Panc1 (cell line): ENCODE results near the gene TRIL. TPM values are rescaled to one million over a fixed set of nuclear protein-coding genes. Genes with fewer than 3 reads are reported as not detected.
A peak's percentile ranks its signal among the peaks of the same experiment; 100 is the strongest.

Source experiments
- ATAC-seq: fragments of 200-7000 bp; cut with Tn5 transposase; 2 replicates; pipeline ENCODE4 v1.9.1; 2020; ENCODE audit warnings: mild to moderate bottlenecking, moderate library complexity
- BruUV-seq: library from RNA; stranded (reverse); fragments of 400-500 nt; replicated peaks from 2 replicates; lab custom pipeline; 2021; lab: Mats Ljungman, UMichigan
- CTCF ChIA-PET: fragments of 300-600 bp; sonication (Branson Sonifier 250); formaldehyde crosslinking; loops from one replicate; lab custom pipeline; 2022; ENCODE audit warnings: antibody characterized with exemption; lab: Charles Lee
- POLR2A ChIA-PET: fragments of 300-600 bp; sonication (Branson Sonifier 250); formaldehyde crosslinking; loops from one replicate; lab custom pipeline; 2022; ENCODE audit warnings: antibody characterized with exemption; lab: Charles Lee
- DNase-seq: peaks from one replicate; pipeline ENCODE4 v3.0.0-alpha.2; 2010; ENCODE audit warnings: low read depth, low spot score
- H3K27ac ChIP-seq: 2 replicates; pipeline ENCODE4 v1.5.1; 2011; ENCODE audit warnings: mild to moderate bottlenecking, low read length, inconsistent platforms
- H3K27me3 ChIP-seq: fragments of 200-500 bp; sonication (Bioruptor generic); 2 replicates; pipeline ENCODE4 v1.6.0; 2014; ENCODE audit warnings: low read length, inconsistent platforms; ENCODE audit not compliant: control insufficient read depth, insufficient read depth
- H3K36me3 ChIP-seq: fragments of 200-500 bp; sonication (Bioruptor generic); 2 replicates; pipeline ENCODE4 v1.5.1; 2014; ENCODE audit warnings: inconsistent platforms, mild to moderate bottlenecking, low read length, moderate library complexity; ENCODE audit not compliant: control insufficient read depth, insufficient read depth
- H3K4me1 ChIP-seq: 2 replicates; pipeline ENCODE4 v1.5.1; 2011; ENCODE audit warnings: inconsistent platforms, mild to moderate bottlenecking, low read length, moderate library complexity; ENCODE audit not compliant: control insufficient read depth, insufficient read depth
- H3K4me3 ChIP-seq, 2 experiments: 2 replicates each; pipeline ENCODE4 v1.5.1; 2011 to 2012; ENCODE audit warnings: low read depth in 2 of 2, low read length in 2 of 2, mild to moderate bottlenecking in 2 of 2, inconsistent platforms in 1 of 2, moderate library complexity in 1 of 2
- H3K9me3 ChIP-seq: fragments of 200-500 bp; sonication (Bioruptor generic); 2 replicates; pipeline ENCODE4 v1.5.1; 2014; ENCODE audit warnings: low read depth, mild to moderate bottlenecking, inconsistent platforms, low read length, moderate library complexity; ENCODE audit not compliant: control insufficient read depth, insufficient read depth
- SIN3A ChIP-seq: IDR thresholded peaks from 2 replicates; pipeline ENCODE4 v1.6.1; 2012; ENCODE audit warnings: low read depth, mild to moderate bottlenecking, low read length, moderate library complexity, borderline replicate concordance; ENCODE audit not compliant: insufficient read depth
- TCF7L2 ChIP-seq: IDR thresholded peaks from 2 replicates; pipeline ENCODE4 v1.6.1; 2011; ENCODE audit warnings: mild to moderate bottlenecking, low read depth, low read length, inconsistent platforms
- in situ Hi-C: cut with HindIII; loops from 2 replicates; pipeline ENCODE4 v1.10.0; 2016; ENCODE audit warnings: low sequenced_read_pairs, low pct_unique_long_range_greater_than_20kb
- intact Hi-C: fragments of 100-400 bp; cut with micrococcal nuclease; formaldehyde crosslinking; loops from one replicate; pipeline ENCODE4 v1.10.0; 2022; ENCODE audit not compliant: unreplicated experiment
- total RNA-seq: library from RNA; stranded (reverse); gene quantifications from one replicate; pipeline ENCODE4 v1.2.1, GENCODE V29; 2021; ENCODE audit not compliant: unreplicated experiment
- TF ChIP-seq, protein P1 (sequence below), 2 experiments: IDR thresholded peaks; 2 replicates each; pipeline ENCODE4 v1.6.1; 2011 to 2012; ENCODE audit warnings: low read depth in 2 of 2, control low read depth in 1 of 2, low read length in 1 of 2, mild to moderate bottlenecking in 1 of 2, moderate library complexity in 1 of 2; ENCODE audit not compliant: insufficient read depth in 1 of 2
- TF ChIP-seq, protein P2 (sequence below): fragments of 450-650 bp; IDR thresholded peaks from 2 replicates; pipeline ENCODE4 v1.5.1; 2017; ENCODE audit warnings: mild to moderate bottlenecking

TRIL gene
- total RNA-seq, 1 experiment from 2014 or later, result not detected

DNA sequence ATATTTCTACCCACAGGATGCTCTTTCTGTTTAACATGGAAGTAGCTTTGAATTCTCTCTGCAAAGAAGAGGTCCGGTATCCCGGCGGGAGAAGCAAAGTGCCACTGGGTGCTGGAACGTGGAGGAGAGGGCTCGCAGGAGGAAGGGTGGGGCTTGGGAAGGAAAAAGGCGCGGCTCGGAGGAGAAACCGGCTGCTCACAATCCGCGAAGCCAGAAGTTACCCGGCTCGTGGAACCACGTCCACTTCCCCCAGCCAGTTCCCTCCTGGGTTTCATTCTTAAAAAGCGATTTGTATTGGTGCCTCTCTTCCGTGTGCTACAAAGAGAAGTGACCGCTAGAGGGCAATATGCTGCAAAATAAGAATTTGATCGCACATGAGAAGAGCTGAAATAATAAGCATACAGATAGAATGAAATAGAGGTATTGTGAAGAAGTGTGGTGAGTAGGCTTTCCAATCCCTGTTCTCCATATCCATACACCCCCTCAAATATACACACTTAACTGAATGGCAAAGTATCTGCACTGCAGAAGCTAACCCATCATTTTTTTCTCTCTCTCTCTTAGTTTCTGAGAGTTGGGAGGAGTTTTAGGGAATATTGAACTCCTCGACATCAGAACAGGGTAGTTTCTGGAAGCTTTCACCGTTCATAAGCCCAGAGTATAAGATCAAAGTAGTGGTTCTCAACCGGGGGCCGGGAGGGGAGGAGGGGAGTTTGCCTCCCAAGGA is 31.1 kb downstream of the TRIL start:
- ChIA-PET POLR2A (interaction anchor here (0.6 kb wide), 1 partner anchor 853 kb away, joined by 3 read pairs; no protein-coding TSS in a partner anchor), CTCF (interaction anchor here (0.5 to 3.2 kb wide), 14 partner anchors 10 to 487 kb away, joined by 3 to 39 read pairs (median 4); no protein-coding TSS in a partner anchor)
- DNase-seq, result peak; percentile 50
- Histone ChIP-seq H3K27me3 (peaks cover 26% of the 10 kb centered on the region), H3K27ac (no peak overlapping the region), H3K4me1 (peaks cover 4% of the 10 kb centered on the region; the same call in 1 of the 2 replicates), H3K9me3 (no peaks in the 10 kb centered on the region), H3K36me3 (no peaks in the 10 kb centered on the region), H3K4me3 (peak overlapping the region; percentile 40 to 58)
- TF ChIP-seq TCF7L2 (no peak), SIN3A (no peak)
- TF ChIP-seq, protein P1, sequence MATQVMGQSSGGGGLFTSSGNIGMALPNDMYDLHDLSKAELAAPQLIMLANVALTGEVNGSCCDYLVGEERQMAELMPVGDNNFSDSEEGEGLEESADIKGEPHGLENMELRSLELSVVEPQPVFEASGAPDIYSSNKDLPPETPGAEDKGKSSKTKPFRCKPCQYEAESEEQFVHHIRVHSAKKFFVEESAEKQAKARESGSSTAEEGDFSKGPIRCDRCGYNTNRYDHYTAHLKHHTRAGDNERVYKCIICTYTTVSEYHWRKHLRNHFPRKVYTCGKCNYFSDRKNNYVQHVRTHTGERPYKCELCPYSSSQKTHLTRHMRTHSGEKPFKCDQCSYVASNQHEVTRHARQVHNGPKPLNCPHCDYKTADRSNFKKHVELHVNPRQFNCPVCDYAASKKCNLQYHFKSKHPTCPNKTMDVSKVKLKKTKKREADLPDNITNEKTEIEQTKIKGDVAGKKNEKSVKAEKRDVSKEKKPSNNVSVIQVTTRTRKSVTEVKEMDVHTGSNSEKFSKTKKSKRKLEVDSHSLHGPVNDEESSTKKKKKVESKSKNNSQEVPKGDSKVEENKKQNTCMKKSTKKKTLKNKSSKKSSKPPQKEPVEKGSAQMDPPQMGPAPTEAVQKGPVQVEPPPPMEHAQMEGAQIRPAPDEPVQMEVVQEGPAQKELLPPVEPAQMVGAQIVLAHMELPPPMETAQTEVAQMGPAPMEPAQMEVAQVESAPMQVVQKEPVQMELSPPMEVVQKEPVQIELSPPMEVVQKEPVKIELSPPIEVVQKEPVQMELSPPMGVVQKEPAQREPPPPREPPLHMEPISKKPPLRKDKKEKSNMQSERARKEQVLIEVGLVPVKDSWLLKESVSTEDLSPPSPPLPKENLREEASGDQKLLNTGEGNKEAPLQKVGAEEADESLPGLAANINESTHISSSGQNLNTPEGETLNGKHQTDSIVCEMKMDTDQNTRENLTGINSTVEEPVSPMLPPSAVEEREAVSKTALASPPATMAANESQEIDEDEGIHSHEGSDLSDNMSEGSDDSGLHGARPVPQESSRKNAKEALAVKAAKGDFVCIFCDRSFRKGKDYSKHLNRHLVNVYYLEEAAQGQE (IDR thresholded peaks at IDR 0.05; ENCODE audit: insufficient read depth in 1 of 2, low read depth in 2 of 2, low read length in 1 of 2), result no peak
- TF ChIP-seq, protein P2, sequence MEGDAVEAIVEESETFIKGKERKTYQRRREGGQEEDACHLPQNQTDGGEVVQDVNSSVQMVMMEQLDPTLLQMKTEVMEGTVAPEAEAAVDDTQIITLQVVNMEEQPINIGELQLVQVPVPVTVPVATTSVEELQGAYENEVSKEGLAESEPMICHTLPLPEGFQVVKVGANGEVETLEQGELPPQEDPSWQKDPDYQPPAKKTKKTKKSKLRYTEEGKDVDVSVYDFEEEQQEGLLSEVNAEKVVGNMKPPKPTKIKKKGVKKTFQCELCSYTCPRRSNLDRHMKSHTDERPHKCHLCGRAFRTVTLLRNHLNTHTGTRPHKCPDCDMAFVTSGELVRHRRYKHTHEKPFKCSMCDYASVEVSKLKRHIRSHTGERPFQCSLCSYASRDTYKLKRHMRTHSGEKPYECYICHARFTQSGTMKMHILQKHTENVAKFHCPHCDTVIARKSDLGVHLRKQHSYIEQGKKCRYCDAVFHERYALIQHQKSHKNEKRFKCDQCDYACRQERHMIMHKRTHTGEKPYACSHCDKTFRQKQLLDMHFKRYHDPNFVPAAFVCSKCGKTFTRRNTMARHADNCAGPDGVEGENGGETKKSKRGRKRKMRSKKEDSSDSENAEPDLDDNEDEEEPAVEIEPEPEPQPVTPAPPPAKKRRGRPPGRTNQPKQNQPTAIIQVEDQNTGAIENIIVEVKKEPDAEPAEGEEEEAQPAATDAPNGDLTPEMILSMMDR, result peak; percentile 89
- BruUV-seq, result no TSS peak
- intact Hi-C loops, result loop anchor here (1.0 kb wide), 3 partner anchors 175 to 481 kb away; no protein-coding TSS in a partner anchor
- in situ Hi-C loops, result no loop called here
- peak; percentile 91 for ATAC-seq

DNA sequence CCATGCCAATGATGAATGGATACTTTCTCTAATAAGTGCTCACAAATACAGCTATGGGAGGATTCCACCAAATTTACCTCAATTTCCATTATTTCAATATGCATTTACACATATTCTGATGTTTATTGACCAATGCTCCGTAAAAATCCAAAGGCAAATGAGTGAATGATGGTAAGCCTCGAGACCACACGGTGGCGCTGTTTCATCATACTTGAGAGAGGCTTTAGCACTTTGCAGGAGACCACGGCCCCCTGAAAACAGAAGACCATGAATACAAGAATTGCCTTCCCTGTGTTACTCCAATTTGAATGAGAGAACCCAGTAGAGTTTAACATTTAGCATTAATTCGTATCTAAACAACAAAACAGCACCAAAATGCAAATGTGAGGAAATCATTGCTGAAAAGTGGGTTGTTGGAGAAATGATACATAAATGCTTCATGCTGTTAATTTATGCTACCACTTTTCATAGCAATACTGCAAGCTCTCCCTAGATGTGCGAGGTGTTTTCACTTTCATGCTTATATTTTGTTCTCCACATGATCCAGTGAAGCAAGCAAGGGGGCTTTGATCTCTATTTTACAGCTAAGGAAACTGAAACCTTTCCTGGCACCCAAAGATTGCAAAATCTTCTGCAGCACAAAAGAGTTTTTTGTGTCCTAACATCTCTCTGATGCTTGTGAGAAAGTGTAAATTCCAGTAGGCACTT is 35.4 kb downstream of the TRIL start:
- POLR2A ChIA-PET, result no interaction called here
- DNase-seq (no peak), ATAC-seq (no peak)
- Histone ChIP-seq H3K36me3 (no peaks in the 10 kb centered on the region), H3K27me3 (peaks cover 28% of the 10 kb centered on the region), H3K27ac (no peak overlapping the region), H3K9me3 (no peaks in the 10 kb centered on the region), H3K4me3 (no peak overlapping the region), H3K4me1 (peaks cover 4% of the 10 kb centered on the region; the same call in 1 of the 2 replicates)
- in situ Hi-C loops (no loop called here), intact Hi-C loops (loop anchor here (1.0 to 2.0 kb wide), 2 partner anchors 180 to 486 kb away; no protein-coding TSS in a partner anchor)
- CTCF ChIA-PET, result interaction anchor here (0.7 to 2.2 kb wide), 9 partner anchors 27 to 485 kb away, joined by 3 to 28 read pairs (median 4); no protein-coding TSS in a partner anchor
- TF ChIP-seq, protein P2, result peak; percentile 84
- TF ChIP-seq TCF7L2, result no peak; the same call in 1 of the 2 replicates
- no TSS peak for BruUV-seq
